ENCODE data around the gene SAMSN1. TPM values are rescaled to one million over a fixed set of nuclear protein-coding genes. Genes with fewer than 3 reads are reported as not detected.

The SAMSN1 gene
- total and polyA plus RNA-seq, 2 experiments from 2014 or later, result 3.2 to 5.4 TPM

GRCh38 chr21:14438211-14438610 is 107.9 kb downstream of the SAMSN1 start:
- Histone ChIP-seq H3K79me2 (replicated peaks; ENCODE audit: insufficient read depth) (no peaks in the 10 kb centered on the region), H3K36me3 (ENCODE audit: insufficient read depth) (no peaks in the 10 kb centered on the region), H3K27ac (ENCODE audit: low read depth) (no peak overlapping the region), H3K27me3 (ENCODE audit: insufficient read depth) (no peaks in the 10 kb centered on the region), H4K20me1 (replicated peaks; ENCODE audit: insufficient read depth) (no peaks in the 10 kb centered on the region), H2AFZ (no peak overlapping the region), H3K4me1 (ENCODE audit: insufficient read depth) (no peaks in the 10 kb centered on the region), H3K4me3 (no peak overlapping the region), H3K4me2 (no peak overlapping the region), H3F3A (replicated peaks; ENCODE audit: low read depth) (no peaks in the 10 kb centered on the region), H3K9me2 (ENCODE audit: insufficient read depth) (no peaks in the 10 kb centered on the region)
- Mint-ChIP-seq H3K4me1 (no peaks in the 10 kb centered on the region), H3K27me3 (ENCODE audit: insufficient read depth, low read depth, poor library complexity) (no peaks in the 10 kb centered on the region), H3K27ac (no peak overlapping the region), H3K4me3 (no peak overlapping the region), H3K36me3 (ENCODE audit: low read depth) (peaks cover 3% of the 10 kb centered on the region; the same call in 1 of the 3 replicates), H3K9me3 (peaks cover 6% of the 10 kb centered on the region; the same call in 2 of the 3 replicates)
- ATAC-seq, result no peak
- TF ChIP-seq NANOG (IDR thresholded peaks at IDR 0.05; ENCODE audit: borderline replicate concordance) (no peak), EZH2phosphoT487 (IDR thresholded peaks at IDR 0.05; ENCODE audit: unreplicated experiment) (no peak), ZNF462 (CRISPR knock-in tag; IDR thresholded peaks at IDR 0.05) (no peak), ZNF331 (CRISPR knock-in tag; IDR thresholded peaks at IDR 0.05; ENCODE audit: low read depth) (no peak), REST (IDR thresholded peaks at IDR 0.05; ENCODE audit: unreplicated experiment) (no peak), CTCF (conservative IDR thresholded peaks at IDR 0.05; ENCODE audit: low read depth in 2 of 2) (no peak), EZH2 (IDR thresholded peaks at IDR 0.05; ENCODE audit: low read depth, unreplicated experiment) (no peak), CREB1 (CRISPR knock-in tag; IDR thresholded peaks at IDR 0.05; ENCODE audit: low read depth) (no peak), POLR2AphosphoS5 (IDR thresholded peaks at IDR 0.05; ENCODE audit: low read depth) (no peak), JUNB (IDR thresholded peaks at IDR 0.05; ENCODE audit: unreplicated experiment) (no peak), ETS1 (IDR thresholded peaks at IDR 0.05) (no peak), ZNF114 (CRISPR knock-in tag; IDR thresholded peaks at IDR 0.05) (no peak), STAT1 (IDR thresholded peaks at IDR 0.05; ENCODE audit: unreplicated experiment) (no peak)
- DNase-seq (ENCODE audit: low spot score), result no peak
